Measurements from ENCODE around the gene OXER1.

GRCh38 chr2:42757981-42758740 lies 5.8 kb downstream of the OXER1 start:
- TF ChIP-seq, protein P1, sequence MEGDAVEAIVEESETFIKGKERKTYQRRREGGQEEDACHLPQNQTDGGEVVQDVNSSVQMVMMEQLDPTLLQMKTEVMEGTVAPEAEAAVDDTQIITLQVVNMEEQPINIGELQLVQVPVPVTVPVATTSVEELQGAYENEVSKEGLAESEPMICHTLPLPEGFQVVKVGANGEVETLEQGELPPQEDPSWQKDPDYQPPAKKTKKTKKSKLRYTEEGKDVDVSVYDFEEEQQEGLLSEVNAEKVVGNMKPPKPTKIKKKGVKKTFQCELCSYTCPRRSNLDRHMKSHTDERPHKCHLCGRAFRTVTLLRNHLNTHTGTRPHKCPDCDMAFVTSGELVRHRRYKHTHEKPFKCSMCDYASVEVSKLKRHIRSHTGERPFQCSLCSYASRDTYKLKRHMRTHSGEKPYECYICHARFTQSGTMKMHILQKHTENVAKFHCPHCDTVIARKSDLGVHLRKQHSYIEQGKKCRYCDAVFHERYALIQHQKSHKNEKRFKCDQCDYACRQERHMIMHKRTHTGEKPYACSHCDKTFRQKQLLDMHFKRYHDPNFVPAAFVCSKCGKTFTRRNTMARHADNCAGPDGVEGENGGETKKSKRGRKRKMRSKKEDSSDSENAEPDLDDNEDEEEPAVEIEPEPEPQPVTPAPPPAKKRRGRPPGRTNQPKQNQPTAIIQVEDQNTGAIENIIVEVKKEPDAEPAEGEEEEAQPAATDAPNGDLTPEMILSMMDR (CRISPR knock-in tag; IDR thresholded peaks at IDR 0.05): no peak
- TF ChIP-seq PRPF4 (IDR thresholded peaks at IDR 0.05; ENCODE audit: low read depth, low read length, poor library complexity, severe bottlenecking): no peak
- no peak for TF ChIP-seq ZNF777 (CRISPR knock-in tag; IDR thresholded peaks at IDR 0.05)
- no peak for TF ChIP-seq ZNF251 (CRISPR knock-in tag; IDR thresholded peaks at IDR 0.05)
- no peak for TF ChIP-seq ZFP41 (CRISPR knock-in tag; IDR thresholded peaks at IDR 0.05; ENCODE audit: borderline replicate concordance)
- TF ChIP-seq REST (IDR thresholded peaks at IDR 0.05; ENCODE audit: borderline replicate concordance in 1 of 2, low read depth in 1 of 2, low read length in 2 of 2): no peak
- no peak for TF ChIP-seq ZFP90 (CRISPR knock-in tag; IDR thresholded peaks at IDR 0.05; ENCODE audit: borderline replicate concordance)
- TF ChIP-seq ATF2 (CRISPR knock-in tag; IDR thresholded peaks at IDR 0.05): no peak
- no peak for TF ChIP-seq SIN3A (IDR thresholded peaks at IDR 0.05; ENCODE audit: borderline replicate concordance, low read depth, low read length)
- TF ChIP-seq KAT7 (CRISPR knock-in tag; IDR thresholded peaks at IDR 0.05; ENCODE audit: borderline replicate concordance): no peak
- no peak for TF ChIP-seq POLR2A (IDR thresholded peaks at IDR 0.05; ENCODE audit: insufficient read depth in 1 of 2, low read depth in 2 of 2, low read length in 2 of 2)
- no peak for TF ChIP-seq FOXM1 (CRISPR knock-in tag; IDR thresholded peaks at IDR 0.05)
- TF ChIP-seq MYNN (CRISPR knock-in tag; IDR thresholded peaks at IDR 0.05; ENCODE audit: low read depth): no peak
